ENCODE measurements around the gene CBARP. TPM values are rescaled to one million over a fixed set of nuclear protein-coding genes. Genes with fewer than 3 reads are reported as not detected.
"Not testable (repeated sequence)": the region's sequence is repeated elsewhere in the genome, so short reads cannot be mapped to it uniquely, and the experiment has no call there.

Gene CBARP
- total and polyA plus RNA-seq, 9 of the 15 experiments (the other 6 are each of a cell fraction or from before 2014, with no cell fraction given), result 0.03 to 8.9 (median 1.2) TPM; not detected in 1

- in situ Hi-C loops (cut with MboI); FAIRE-seq; POLR2A ChIA-PET; DNase-seq (ENCODE audit: extremely low read depth in 1 of 4, low spot score in 3 of 4); intact Hi-C loops (cut with micrococcal nuclease); BruUV-seq (replicated peaks); H3K27me3 ChIP-seq (ENCODE audit: control insufficient read depth in 2 of 2, insufficient read depth in 2 of 2, low read length in 2 of 2); ATAC-seq; H2AFZ ChIP-seq (ENCODE audit: low read depth, low read length); CTCF ChIA-PET (ENCODE audit: low intra/inter-chr PET ratio); H3K9me3 ChIP-seq (replicated peaks; ENCODE audit: control insufficient read depth, insufficient read depth, low read depth, low read length): not testable (repeated sequence)
- Histone ChIP-seq H3K79me2 (ENCODE audit: control insufficient read depth, insufficient read depth, low read length) (peaks cover 77% of the 10 kb centered on the region), H3K27ac (ENCODE audit: extremely low read depth, low read depth, low read length) (peak overlapping the region; percentile 91; the same call in 2 of the 3 replicates), H3K36me3 (ENCODE audit: control insufficient read depth, insufficient read depth, low read length) (peaks cover 51% of the 10 kb centered on the region; the same call in 2 of the 3 replicates), H3K4me1 (replicated peaks in 1 of 2; ENCODE audit: control insufficient read depth in 2 of 2, insufficient read depth in 2 of 2, low read length in 2 of 2) (peaks cover 36 to 79% of the 10 kb centered on the region in 2 experiments), H3K4me2 (ENCODE audit: insufficient read depth, low read length) (peak overlapping the region; percentile 69), H3K9me1 (ENCODE audit: control insufficient read depth, insufficient read depth, low read length) (peaks cover 12% of the 10 kb centered on the region), H3K4me3 (peak overlapping the region; percentile 27; the same call in 1 of the 2 replicates), H4K20me1 (replicated peaks; ENCODE audit: control insufficient read depth, insufficient read depth, low read length) (peaks cover 41% of the 10 kb centered on the region), H3K9ac (ENCODE audit: insufficient read depth in 1 of 2, low read depth in 2 of 2, low read length in 2 of 2) (peak overlapping the region; percentile 81 to 89; a peak in 3 of 4 replicates)
- WGBS (ENCODE audit: insufficient coverage, low coverage, missing lambda C conversion rate), result 53% methylated on average over 10 of the region's 10 CpGs
- peak; percentile 13 for TF ChIP-seq POLR2B (IDR thresholded peaks at IDR 0.05; ENCODE audit: low read depth, partially characterized antibody)
Observed at GRCh38 chr19:1208830-1209229, 29.0 kb downstream of the CBARP start.

- intact Hi-C loops (cut with micrococcal nuclease), result no loop called here
- Histone ChIP-seq H3K4me1 (replicated peaks in 1 of 2; ENCODE audit: control insufficient read depth in 2 of 2, insufficient read depth in 2 of 2, low read length in 2 of 2) (peaks cover 44 to 86% of the 10 kb centered on the region in 2 experiments), H3K9me3 (replicated peaks; ENCODE audit: control insufficient read depth, insufficient read depth, low read depth, low read length) (no peaks in the 10 kb centered on the region), H4K20me1 (replicated peaks; ENCODE audit: control insufficient read depth, insufficient read depth, low read length) (peaks cover 32% of the 10 kb centered on the region), H2AFZ (ENCODE audit: low read depth, low read length) (no peak overlapping the region), H3K4me3 (peak overlapping the region; percentile 83), H3K9me1 (ENCODE audit: control insufficient read depth, insufficient read depth, low read length) (peaks cover 12% of the 10 kb centered on the region), H3K4me2 (ENCODE audit: insufficient read depth, low read length) (peak overlapping the region; percentile 96), H3K79me2 (ENCODE audit: control insufficient read depth, insufficient read depth, low read length) (peaks cover 60% of the 10 kb centered on the region), H3K36me3 (ENCODE audit: control insufficient read depth, insufficient read depth, low read length) (peaks cover 38% of the 10 kb centered on the region; the same call in 2 of the 3 replicates), H3K27me3 (ENCODE audit: control insufficient read depth in 2 of 2, insufficient read depth in 2 of 2, low read length in 2 of 2) (no peaks in the 10 kb centered on the region), H3K27ac (ENCODE audit: extremely low read depth, low read depth, low read length) (peak overlapping the region; percentile 91), H3K9ac (ENCODE audit: insufficient read depth in 1 of 2, low read depth in 2 of 2, low read length in 2 of 2) (peak overlapping the region; percentile 81 to 96)
- ATAC-seq, result no peak; the same call in 1 of the 3 replicates
- in situ Hi-C loops (cut with MboI), result no loop called here
- POLR2A ChIA-PET, result interaction anchor here (0.6 kb wide), 1 partner anchor 211 kb away, joined by 3 read pairs; no protein-coding TSS in a partner anchor
- WGBS (ENCODE audit: insufficient coverage, low coverage, missing lambda C conversion rate), result 1% methylated on average over 30 of the region's 38 CpGs
- CTCF ChIA-PET (ENCODE audit: low intra/inter-chr PET ratio), result interaction anchor here (0.6 kb wide), 1 partner anchor 283 kb away, joined by 3 read pairs; no protein-coding TSS in a partner anchor
- peak in 1 of 4 experiments; percentile 45 for DNase-seq (ENCODE audit: extremely low read depth in 1 of 4, low spot score in 3 of 4)
- BruUV-seq (replicated peaks), result TSS peak; percentile 65
- no peak for FAIRE-seq
- TF ChIP-seq ARID1B (IDR thresholded peaks at IDR 0.05) (no peak), BHLHE40 (IDR thresholded peaks at IDR 0.05; ENCODE audit: low read length) (no peak), ZNF24 (IDR thresholded peaks at IDR 0.05) (no peak), TAF1 (IDR thresholded peaks at IDR 0.05; ENCODE audit: control insufficient read depth, extremely low read depth, insufficient read depth, low read length, severe bottlenecking) (peak; percentile 1), CREB3 (tag; conservative IDR thresholded peaks at IDR 0.05; ENCODE audit: low read depth) (no peak), CHD1 (IDR thresholded peaks at IDR 0.05; ENCODE audit: low read length) (peak; percentile 88), CBX1 (IDR thresholded peaks at IDR 0.05; ENCODE audit: low read depth) (peak; percentile 15; the same call in 1 of the 2 replicates), E2F3 (CRISPR knock-in tag; IDR thresholded peaks at IDR 0.05) (no peak), ATF4 (CRISPR knock-in tag; IDR thresholded peaks at IDR 0.05) (peak; percentile 37; the same call in 1 of the 2 replicates), HDAC1 (IDR thresholded peaks at IDR 0.05) (0 out of 4 replicates have a peak, but pooled peaks of 1 of the 2 experiments have one; percentile 9), ZNF140 (CRISPR knock-in tag; IDR thresholded peaks at IDR 0.05) (no peak), KDM5B (IDR thresholded peaks at IDR 0.05; ENCODE audit: insufficient replicate concordance, low read depth, low read length) (peak; percentile 75), DNMT1 (IDR thresholded peaks at IDR 0.05) (no peak)
Observed at GRCh38 chr19:1206864-1207450, 30.8 kb downstream of the CBARP start.

Measured in K562 (cell line).